GM12873 (cell line): ENCODE measurements around the gene ASB4.

ENCODE experiments used
- CTCF ChIP-seq: IDR thresholded peaks from 2 replicates; pipeline ENCODE4 v1.5.1; 2012; ENCODE audit warnings: low read depth, mild to moderate bottlenecking, moderate library complexity, low read length, control low read depth; ENCODE audit not compliant: insufficient read depth; ENCODE audit errors: missing control alignments

Gene ASB4

GRCh38 chr7:95501261-95501832, 15.6 kb downstream of the ASB4 start:
- no peak for TF ChIP-seq CTCF

GRCh38 chr7:95502403-95502802, 16.7 kb downstream of the ASB4 start:
- TF ChIP-seq CTCF: no peak

- no peak for TF ChIP-seq CTCF
Measured at GRCh38 chr7:95503271-95504131, 17.8 kb downstream of the ASB4 start.

- no peak for TF ChIP-seq CTCF
Measured at GRCh38 chr7:95508780-95509179, 23.0 kb downstream of the ASB4 start.

- TF ChIP-seq CTCF: no peak
Measured at GRCh38 chr7:95509199-95509598, 23.5 kb downstream of the ASB4 start.

GRCh38 chr7:95511716-95512260, 26.0 kb downstream of the ASB4 start:
- TF ChIP-seq CTCF: peak; percentile 94

GRCh38 chr7:95517458-95517857, 31.7 kb downstream of the ASB4 start:
- no peak for TF ChIP-seq CTCF
